Nephron progenitor cell (in vitro differentiated cells): ENCODE data around the gene IGF2R.
"Not testable (repeated sequence)": the region's sequence is repeated elsewhere in the genome, so short reads cannot be mapped to it uniquely, and the experiment has no call there.

Experiments
- DNase-seq: peaks from one replicate; pipeline ENCODE4 v3.0.0; 2021
- H3K27ac Mint-ChIP-seq: 2 replicates; pipeline ENCODE4 v1.8.0; 2021; ENCODE audit warnings: mild to moderate bottlenecking, moderate library complexity, mixed read lengths
- H3K27me3 Mint-ChIP-seq: 2 replicates; pipeline ENCODE4 v1.8.0; 2021; ENCODE audit warnings: mild to moderate bottlenecking, low read depth, mixed read lengths; ENCODE audit not compliant: poor library complexity
- H3K36me3 Mint-ChIP-seq: 2 replicates; pipeline ENCODE4 v1.8.0; 2021; ENCODE audit warnings: low read depth, mixed read lengths
- H3K4me1 Mint-ChIP-seq: 2 replicates; pipeline ENCODE4 v1.8.0; 2021; ENCODE audit warnings: mixed read lengths
- H3K4me3 Mint-ChIP-seq: 2 replicates; pipeline ENCODE4 v1.8.0; 2021; ENCODE audit warnings: mild to moderate bottlenecking, moderate library complexity, mixed read lengths
- H3K9me3 Mint-ChIP-seq: 2 replicates; pipeline ENCODE4 v1.8.0; 2021; ENCODE audit warnings: mild to moderate bottlenecking, moderate library complexity, mixed read lengths
- CTCF ChIP-seq: fragments of 200-600 bp; sonication (generic); IDR thresholded peaks from 2 replicates; pipeline ENCODE4 v1.5.0; 2021; ENCODE audit warnings: antibody characterized with exemption

IGF2R gene

GRCh38 chr6:160088069-160088783 lies 119.3 kb downstream of the IGF2R start:
- no peaks in the 10 kb centered on the region for H3K27me3 Mint-ChIP-seq
- TF ChIP-seq CTCF: peak; percentile 53
- no peak overlapping the region for H3K4me3 Mint-ChIP-seq
- peak; percentile 56 for DNase-seq
- peak overlapping the region; percentile 77 for H3K27ac Mint-ChIP-seq
- peaks cover 53% of the 10 kb centered on the region for H3K36me3 Mint-ChIP-seq
- no peaks in the 10 kb centered on the region for H3K4me1 Mint-ChIP-seq
- no peaks in the 10 kb centered on the region for H3K9me3 Mint-ChIP-seq

- no peaks in the 10 kb centered on the region for H3K4me1 Mint-ChIP-seq
- H3K4me3 Mint-ChIP-seq: no peak overlapping the region
- H3K27ac Mint-ChIP-seq: no peak overlapping the region
- no peak for TF ChIP-seq CTCF
- DNase-seq: no peak
- H3K27me3 Mint-ChIP-seq: no peaks in the 10 kb centered on the region
- H3K9me3 Mint-ChIP-seq: no peaks in the 10 kb centered on the region
- H3K36me3 Mint-ChIP-seq: peaks cover 53% of the 10 kb centered on the region
These were observed 120.1 kb downstream of the IGF2R start for GRCh38 chr6:160088784-160089533.

GRCh38 chr6:160089534-160089897 lies 120.6 kb downstream of the IGF2R start:
- Mint-ChIP-seq H3K27ac (no peak overlapping the region), H3K4me1 (no peaks in the 10 kb centered on the region), H3K9me3 (no peaks in the 10 kb centered on the region), H3K4me3 (no peak overlapping the region), H3K36me3 (peaks cover 53% of the 10 kb centered on the region), H3K27me3 (no peaks in the 10 kb centered on the region)
- DNase-seq: no peak
- TF ChIP-seq CTCF: no peak

GRCh38 chr6:160090442-160091239 lies 121.8 kb downstream of the IGF2R start:
- peaks cover 49% of the 10 kb centered on the region for H3K36me3 Mint-ChIP-seq
- not testable (repeated sequence) for H3K27me3 Mint-ChIP-seq, DNase-seq

GRCh38 chr6:160092176-160092575 lies 123.3 kb downstream of the IGF2R start:
- H3K4me1 Mint-ChIP-seq, H3K27ac Mint-ChIP-seq, DNase-seq, H3K4me3 Mint-ChIP-seq, H3K9me3 Mint-ChIP-seq, H3K27me3 Mint-ChIP-seq: not testable (repeated sequence)
- H3K36me3 Mint-ChIP-seq: peaks cover 62% of the 10 kb centered on the region

More at GRCh38 chr6:160090442-160091239, 121.8 kb downstream of the IGF2R start:
- not testable (repeated sequence) for H3K9me3 Mint-ChIP-seq, H3K4me1 Mint-ChIP-seq, H3K4me3 Mint-ChIP-seq
- H3K27ac Mint-ChIP-seq: peak overlapping the region; percentile 58

- no peaks in the 10 kb centered on the region for H3K9me3 Mint-ChIP-seq
- DNase-seq: no peak
- no peak overlapping the region for H3K27ac Mint-ChIP-seq
- no peaks in the 10 kb centered on the region for H3K27me3 Mint-ChIP-seq
- peaks cover 66% of the 10 kb centered on the region for H3K36me3 Mint-ChIP-seq
- TF ChIP-seq CTCF: no peak
- H3K4me3 Mint-ChIP-seq: no peak overlapping the region
- no peaks in the 10 kb centered on the region for H3K4me1 Mint-ChIP-seq
These were observed 123.7 kb downstream of the IGF2R start for GRCh38 chr6:160092602-160093001.
